Fibroblast of mammary gland (primary cell): ENCODE results near the gene NAGA.

Experiments used
- DNase-seq: peaks from one replicate; pipeline ENCODE4 v3.0.0-alpha.2; 2010; ENCODE audit warnings: low read depth
- H3K4me3 ChIP-seq: 2 replicates; pipeline ENCODE4 v1.5.1; 2011; ENCODE audit warnings: low read depth, mild to moderate bottlenecking, low read length, moderate library complexity; ENCODE audit not compliant: control insufficient read depth
- TF ChIP-seq, protein P1 (sequence below): conservative IDR thresholded peaks from 2 replicates; pipeline ENCODE4 v1.5.1; 2011; ENCODE audit warnings: low read depth, low read length, inconsistent platforms; ENCODE audit not compliant: control insufficient read depth, insufficient read depth

The NAGA gene

GRCh38 chr22:42021571-42021970, 49.0 kb downstream of the NAGA start:
- TF ChIP-seq, protein P1, sequence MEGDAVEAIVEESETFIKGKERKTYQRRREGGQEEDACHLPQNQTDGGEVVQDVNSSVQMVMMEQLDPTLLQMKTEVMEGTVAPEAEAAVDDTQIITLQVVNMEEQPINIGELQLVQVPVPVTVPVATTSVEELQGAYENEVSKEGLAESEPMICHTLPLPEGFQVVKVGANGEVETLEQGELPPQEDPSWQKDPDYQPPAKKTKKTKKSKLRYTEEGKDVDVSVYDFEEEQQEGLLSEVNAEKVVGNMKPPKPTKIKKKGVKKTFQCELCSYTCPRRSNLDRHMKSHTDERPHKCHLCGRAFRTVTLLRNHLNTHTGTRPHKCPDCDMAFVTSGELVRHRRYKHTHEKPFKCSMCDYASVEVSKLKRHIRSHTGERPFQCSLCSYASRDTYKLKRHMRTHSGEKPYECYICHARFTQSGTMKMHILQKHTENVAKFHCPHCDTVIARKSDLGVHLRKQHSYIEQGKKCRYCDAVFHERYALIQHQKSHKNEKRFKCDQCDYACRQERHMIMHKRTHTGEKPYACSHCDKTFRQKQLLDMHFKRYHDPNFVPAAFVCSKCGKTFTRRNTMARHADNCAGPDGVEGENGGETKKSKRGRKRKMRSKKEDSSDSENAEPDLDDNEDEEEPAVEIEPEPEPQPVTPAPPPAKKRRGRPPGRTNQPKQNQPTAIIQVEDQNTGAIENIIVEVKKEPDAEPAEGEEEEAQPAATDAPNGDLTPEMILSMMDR = no peak
- DNase-seq = no peak
- no peak overlapping the region for H3K4me3 ChIP-seq

GRCh38 chr22:42018224-42018623, 52.4 kb downstream of the NAGA start:
- no peak overlapping the region for H3K4me3 ChIP-seq
- TF ChIP-seq, protein P1 = no peak
- no peak for DNase-seq

- no peak for DNase-seq
- TF ChIP-seq, protein P1 = no peak
- H3K4me3 ChIP-seq = no peak overlapping the region
These were observed 54.5 kb downstream of the NAGA start for GRCh38 chr22:42016111-42016510.

GRCh38 chr22:42013385-42013784, 57.2 kb downstream of the NAGA start:
- no peak overlapping the region for H3K4me3 ChIP-seq
- no peak for DNase-seq
- TF ChIP-seq, protein P1 = no peak

- TF ChIP-seq, protein P1 = no peak
These were observed 59.8 kb downstream of the NAGA start for GRCh38 chr22:42010778-42011177.

More at GRCh38 chr22:42010778-42011177, 59.8 kb downstream of the NAGA start:
- DNase-seq = no peak
- H3K4me3 ChIP-seq = no peak overlapping the region
